H9 (cell line): Measurements from ENCODE around the gene CDK5R2. TPM values are rescaled to one million over a fixed set of nuclear protein-coding genes. Genes with fewer than 3 reads are reported as not detected.
A peak's percentile ranks its signal among the peaks of the same experiment; 100 is the strongest.

Experiments used
- DNase-seq: peaks from one replicate; pipeline ENCODE4 v3.0.0-alpha.2; 2017
- H2AFZ ChIP-seq: one replicate; pipeline ENCODE4 v1.6.1; 2013; ENCODE audit warnings: mild to moderate bottlenecking, low read length, control low read depth, moderate library complexity
- H2AK5ac ChIP-seq: 2 replicates; pipeline ENCODE4 v1.6.1; 2013; ENCODE audit warnings: low read length, control low read depth, mixed read lengths; ENCODE audit not compliant: insufficient read length
- H2BK120ac ChIP-seq: one replicate; pipeline ENCODE4 v1.6.1; 2013; ENCODE audit warnings: low read depth, mild to moderate bottlenecking, low read length, control low read depth, inconsistent platforms; ENCODE audit not compliant: poor library complexity, severe bottlenecking
- H2BK12ac ChIP-seq: 2 replicates; pipeline ENCODE4 v1.6.1; 2013; ENCODE audit warnings: low read length, control low read depth, mixed read lengths, low read depth; ENCODE audit not compliant: insufficient read length
- H2BK15ac ChIP-seq: 2 replicates; pipeline ENCODE4 v1.6.1; 2013; ENCODE audit warnings: low read depth, low read length, control low read depth
- H2BK20ac ChIP-seq: one replicate; pipeline ENCODE4 v1.6.1; 2013; ENCODE audit warnings: low read depth, mild to moderate bottlenecking, low read length, control low read depth, inconsistent platforms; ENCODE audit not compliant: poor library complexity, severe bottlenecking
- H2BK5ac ChIP-seq: 2 replicates; pipeline ENCODE4 v1.6.1; 2013; ENCODE audit warnings: low read length, control low read depth, mixed read lengths; ENCODE audit not compliant: insufficient read length
- H3K14ac ChIP-seq: 2 replicates; pipeline ENCODE4 v1.6.1; 2013; ENCODE audit warnings: low read length, control low read depth; ENCODE audit not compliant: insufficient read depth
- H3K18ac ChIP-seq: 2 replicates; pipeline ENCODE4 v1.6.1; 2013; ENCODE audit warnings: low read depth, mild to moderate bottlenecking, mixed read lengths, low read length, control low read depth; ENCODE audit not compliant: insufficient read length
- H3K23ac ChIP-seq: 2 replicates; pipeline ENCODE4 v1.6.1; 2013; ENCODE audit warnings: low read length, control low read depth, mixed read lengths, low read depth; ENCODE audit not compliant: insufficient read length
- H3K23me2 ChIP-seq: 2 replicates; pipeline ENCODE4 v1.6.1; 2013; ENCODE audit warnings: low read depth, mild to moderate bottlenecking, mixed read lengths, low read length, control low read depth; ENCODE audit not compliant: insufficient read length, poor library complexity, severe bottlenecking
- H3K27ac ChIP-seq: 2 replicates; pipeline ENCODE4 v1.5.1; 2013; ENCODE audit warnings: low read length, control low read depth, mixed read lengths, low read depth; ENCODE audit not compliant: insufficient read length
- H3K27me3 ChIP-seq: 2 replicates; pipeline ENCODE4 v1.6.1; 2013; ENCODE audit warnings: low read length, control low read depth, inconsistent platforms; ENCODE audit not compliant: insufficient read depth
- H3K4ac ChIP-seq: 2 replicates; pipeline ENCODE4 v1.6.1; 2013; ENCODE audit warnings: low read depth, mild to moderate bottlenecking, control low read depth, inconsistent platforms, low read length, moderate library complexity
- H3K4me1 ChIP-seq: 2 replicates; pipeline ENCODE4 v1.6.1; 2013; ENCODE audit warnings: low read length, control low read depth, inconsistent platforms; ENCODE audit not compliant: insufficient read depth
- H3K4me2 ChIP-seq: 2 replicates; pipeline ENCODE4 v1.6.1; 2013; ENCODE audit warnings: low read length, control low read depth, mixed read lengths; ENCODE audit not compliant: insufficient read length, insufficient read depth
- H3K56ac ChIP-seq: 2 replicates; pipeline ENCODE4 v1.6.1; 2013; ENCODE audit warnings: low read depth, mild to moderate bottlenecking, mixed read lengths, low read length, control low read depth; ENCODE audit not compliant: insufficient read length
- H3K79me1 ChIP-seq: 2 replicates; pipeline ENCODE4 v1.6.1; 2013; ENCODE audit warnings: low read depth, mild to moderate bottlenecking, moderate library complexity, low read length, control low read depth, inconsistent platforms; ENCODE audit not compliant: insufficient read depth, poor library complexity, severe bottlenecking
- H3K79me2 ChIP-seq: 2 replicates; pipeline ENCODE4 v1.6.1; 2013; ENCODE audit warnings: low read length, control low read depth, inconsistent platforms; ENCODE audit not compliant: insufficient read depth
- H3K9ac ChIP-seq: 2 replicates; pipeline ENCODE4 v1.6.1; 2013; ENCODE audit warnings: low read length, control low read depth, mixed read lengths; ENCODE audit not compliant: insufficient read length; ENCODE audit errors: extremely low read depth
- H3K9me3 ChIP-seq: one replicate; pipeline ENCODE4 v1.6.1; 2013; ENCODE audit warnings: low read depth, low read length, inconsistent platforms; ENCODE audit not compliant: control insufficient read depth
- H3T11ph ChIP-seq: one replicate; pipeline ENCODE4 v1.6.1; 2013; ENCODE audit warnings: mild to moderate bottlenecking, low read length, control low read depth, inconsistent platforms
- H4K20me1 ChIP-seq: one replicate; pipeline ENCODE4 v1.6.1; 2013; ENCODE audit not compliant: control insufficient read depth, insufficient read length, insufficient read depth
- H4K5ac ChIP-seq: 2 replicates; pipeline ENCODE4 v1.6.1; 2013; ENCODE audit warnings: low read depth, mild to moderate bottlenecking, mixed read lengths, low read length, control low read depth; ENCODE audit not compliant: insufficient read length
- H4K8ac ChIP-seq: replicated peaks from 2 replicates; pipeline ENCODE4 v1.6.1; 2013; ENCODE audit warnings: low read length, control low read depth, mixed read lengths, low read depth; ENCODE audit not compliant: insufficient read length
- H4K91ac ChIP-seq: 2 replicates; pipeline ENCODE4 v1.6.1; 2013; ENCODE audit warnings: low read depth, mild to moderate bottlenecking, moderate library complexity, mixed read lengths, low read length, control low read depth; ENCODE audit not compliant: insufficient read length
- H3K27ac Mint-ChIP-seq, 3 experiments: 2 replicates in 2 of 3; 3 replicates in 1 of 3; pipeline ENCODE4 v1.8.0; 2020 to 2021; ENCODE audit warnings: mixed read lengths in 3 of 3, mild to moderate bottlenecking in 1 of 3, moderate library complexity in 1 of 3
- H3K27me3 Mint-ChIP-seq: 2 replicates; pipeline ENCODE4 v1.8.0; 2021; ENCODE audit warnings: low read depth, mild to moderate bottlenecking, moderate library complexity, mixed read lengths
- H3K36me3 Mint-ChIP-seq, 3 experiments: 2 replicates in 2 of 3; 3 replicates in 1 of 3; pipeline ENCODE4 v1.8.0; 2020 to 2021; ENCODE audit warnings: low read depth in 3 of 3, mixed read lengths in 3 of 3; ENCODE audit not compliant: insufficient read depth in 1 of 3
- H3K4me1 Mint-ChIP-seq, 2 experiments: 2 replicates each; pipeline ENCODE4 v1.8.0; 2020; ENCODE audit warnings: mixed read lengths in 2 of 2
- H3K4me3 Mint-ChIP-seq, 2 experiments: 2 replicates in 1 of 2; 3 replicates in 1 of 2; pipeline ENCODE4 v1.8.0; 2020 to 2021; ENCODE audit warnings: mild to moderate bottlenecking in 2 of 2, mixed read lengths in 2 of 2, moderate library complexity in 1 of 2
- H3K9me3 Mint-ChIP-seq, 2 experiments: 2 replicates in 1 of 2; 3 replicates in 1 of 2; pipeline ENCODE4 v1.8.0; 2020; ENCODE audit warnings: mild to moderate bottlenecking in 2 of 2, mixed read lengths in 2 of 2, moderate library complexity in 1 of 2
- CTCF ChIP-seq: fragments of 200-600 bp; sonication (generic); conservative IDR thresholded peaks from 3 replicates; pipeline ENCODE4 v1.8.0; 2021; ENCODE audit warnings: antibody characterized with exemption, mild to moderate bottlenecking
- WGBS: extraction: QIAGEN DNeasy Blood & Tissue Kit; methylation state at CpG from one replicate; pipeline ENCODE4 v1.1.7; 2013; ENCODE audit warnings: missing lambda C conversion rate, low lambda C conversion rate, mixed read lengths; ENCODE audit not compliant: insufficient read length; ENCODE audit errors: extremely low coverage; 5-methylcytosine and 5-hydroxymethylcytosine counted together
- total RNA-seq: library from RNA; stranded (reverse); gene quantifications from 2 replicates; pipeline ENCODE4 v1.2.1, GENCODE V29; 2021

Gene CDK5R2
- total RNA-seq, 1 experiment from 2014 or later = 0.26 TPM

- Histone ChIP-seq H3K4ac (no peak overlapping the region), H4K8ac (no peak overlapping the region), H3K79me1 (no peaks in the 10 kb centered on the region), H2BK5ac (no peak overlapping the region), H3K23me2 (peaks cover 16% of the 10 kb centered on the region), H2AK5ac (no peak overlapping the region), H2BK15ac (no peak overlapping the region; the same call in 1 of the 2 replicates), H4K20me1 (no peaks in the 10 kb centered on the region), H2BK12ac (no peak overlapping the region), H4K91ac (no peak overlapping the region), H3K9ac (no peak overlapping the region), H3K18ac (no peak overlapping the region), H2AFZ (no peak overlapping the region), H3K9me3 (no peaks in the 10 kb centered on the region), H2BK20ac (no peak overlapping the region), H3K27me3 (peaks cover 20% of the 10 kb centered on the region), H3K14ac (no peak overlapping the region; the same call in 1 of the 2 replicates), H3T11ph (no peak overlapping the region), H3K56ac (no peak overlapping the region), H3K23ac (no peak overlapping the region), H3K4me2 (peak overlapping the region; percentile 46), H3K27ac (no peak overlapping the region), H3K4me1 (peaks cover 4% of the 10 kb centered on the region; the same call in 1 of the 2 replicates), H3K79me2 (no peaks in the 10 kb centered on the region), H2BK120ac (no peak overlapping the region), H4K5ac (no peak overlapping the region)
- no CpG with 5 or more reads among the region's 87 CpGs for WGBS
- Mint-ChIP-seq H3K9me3 (peaks cover 0 to 2% of the 10 kb centered on the region in 2 experiments; a peak in 2 of 5 replicates), H3K4me3 (peak overlapping the region; percentile 51 to 74), H3K27ac (no peak overlapping the region), H3K27me3 (peaks cover 71% of the 10 kb centered on the region), H3K4me1 (peaks cover 23 to 38% of the 10 kb centered on the region in 2 experiments), H3K36me3 (no peaks in the 10 kb centered on the region; a peak in 3 of 7 replicates)
- DNase-seq = no peak
- no peak for TF ChIP-seq CTCF
Observed at GRCh38 chr2:218960309-218961165, 1.1 kb downstream of the CDK5R2 start.
